Heart left ventricle (tissue), 16 donors: ENCODE measurements around the gene SF3B3. TPM values are rescaled to one million over a fixed set of nuclear protein-coding genes. Genes with fewer than 3 reads are reported as not detected.

Experiments used
- ATAC-seq, 4 donors: fragments of 200-7000 bp; cut with Tn5 transposase; one replicate each; pipeline ENCODE4 v1.9.1; 2020 to 2022; ENCODE audit warnings: moderate library complexity in 4 of 4, mild to moderate bottlenecking in 3 of 4, moderate number of reproducible peaks in 1 of 4
- DNase-seq, 5 donors: peaks; one replicate each; pipeline ENCODE4 v3.0.0-alpha.2; 2020
- H3K27ac ChIP-seq, 12 donors: fragments of 200-600 bp; sonication (generic) in 4 of 12; one replicate each; pipeline versions ENCODE4 v1.5.0 to v1.8.0; 2016 to 2022; ENCODE audit warnings: mild to moderate bottlenecking in 2 of 12
- H3K27me3 ChIP-seq, 9 donors: fragments of 200-600 bp; sonication (generic) in 2 of 9; one replicate each; pipeline versions ENCODE4 v1.5.1 to v1.8.0; 2016 to 2022; ENCODE audit warnings: mild to moderate bottlenecking in 3 of 9
- H3K36me3 ChIP-seq, 9 donors: fragments of 200-600 bp; sonication (generic) in 2 of 9; one replicate each; pipeline versions ENCODE4 v1.5.0 to v1.8.0; 2018 to 2022; ENCODE audit warnings: mild to moderate bottlenecking in 2 of 9
- H3K4me1 ChIP-seq, 12 donors: fragments of 200-600 bp; sonication (generic) in 4 of 12; one replicate each; pipeline versions ENCODE4 v1.5.0 to v1.8.0; 2016 to 2022; ENCODE audit warnings: mild to moderate bottlenecking in 3 of 12
- H3K4me3 ChIP-seq, 12 donors: fragments of 200-600 bp; sonication (generic) in 4 of 12; one replicate each; pipeline versions ENCODE4 v1.5.0 to v1.8.0; 2017 to 2022; ENCODE audit warnings: mild to moderate bottlenecking in 9 of 12, moderate library complexity in 4 of 12
- H3K9me3 ChIP-seq, 12 donors: fragments of 200-600 bp; sonication (generic) in 4 of 12; one replicate each; pipeline versions ENCODE4 v1.5.0 to v1.8.0; 2016 to 2022; ENCODE audit warnings: mild to moderate bottlenecking in 1 of 12
- POLR2A ChIP-seq, 2 donors: fragments of 450-650 bp; IDR thresholded peaks; one replicate each; pipeline ENCODE4 v1.6.1; 2017; ENCODE audit warnings: antibody characterized with exemption in 2 of 2, mild to moderate bottlenecking in 2 of 2, moderate library complexity in 2 of 2
- WGBS, 4 donors: extraction: QIAGEN DNeasy Blood & Tissue Kit in 2 of 4; methylation state at CpG; one replicate each; pipeline versions ENCODE4 v1.1.5 to v1.1.7; 2013 to 2018; 5-methylcytosine and 5-hydroxymethylcytosine counted together
- intact Hi-C, 10 donors: fragments of 100-400 bp; cut with DNase I; formaldehyde crosslinking; loops; one replicate each; pipeline versions ENCODE4 v1.11.1 to v1.14.2; 2022
- polyA plus RNA-seq, 2 donors: library from polyadenylated mRNA; stranded (reverse); fragments of 200-250 nt; gene quantifications; one replicate each; pipeline ENCODE4 v1.2.3, GENCODE V29; 2013
- total RNA-seq, 9 donors: library from RNA; depleted of rRNA in 2 of 9; stranded (reverse); fragments of >200 nt in 2 of 9; fragmentation: NEBNext Ultra II Directional in 3 of 9; extraction: Animal tissue kit (Norgen Biotek cat#: 25700) in 3 of 9; gene quantifications; one replicate each; pipeline versions ENCODE4 v1.1.0 to v1.2.4, GENCODE V29; 2016 to 2023
- TF ChIP-seq, protein P1 (sequence below), 12 donors: fragments of 200-600 bp; sonication (generic) in 4 of 12; IDR thresholded peaks; one replicate each; pipeline versions ENCODE4 v1.5.0 to v1.8.0; 2018 to 2022; ENCODE audit warnings: antibody characterized with exemption in 12 of 12, mild to moderate bottlenecking in 5 of 12
- donor health status: ischemic (EF 13 %, LVEDD 7.1; RV severe dilation, severe dysfunction).
- donor health status: healthy with polysubstance abuse.
- donor health status: DM: no; HTN: yes; CAD: no.
- donor health status: DM: no; HTN: no; CAD: no.
- donor health status: ischemic (EF 25% LVEDD 6.9; RV normal size, moderate dysfunction).
- donor health status: ischemic (EF 25% LVEDD 5.7; RV mildly dilated, moderate dysfunction).
- donor health status: healthy.
- donor health status: DM: yes; HTN: yes; CAD: no.
- donor health status: ischemic (EF 35%, LVEDD 5.7; RV mildly dilated, moderate dysfunction).
- donor health status: nonischemic (EF 11% LVEDD 7.7; RV severe dilation, severe dysfunction).
- donor health status: DM: yes; HTN: yes; CAD: no.
- donor health status: PGD.
- donor health status: ischemic (EF 29% LVEDD 5.4; RV normal size, mild dysfunction).
- donor health status: nonischemic (EF 23%, LVEDD 6.1; RV moderate dilation, normal function).

The SF3B3 gene
- total and polyA plus RNA-seq, 11 donors = 50.3 to 198 (median 131) TPM

GRCh38 chr16:70480127-70481105 is 43.2 kb upstream of the SF3B3 start:
- DNase-seq (peak in 1 of 5 donors; percentile 43), ATAC-seq (peak in 2 of 4 donors; percentile 7 to 9)
- peaks cover 0 to 32% (median 24%) of the 10 kb centered on the region in 12 donors for H3K4me1 ChIP-seq
- H3K9me3 ChIP-seq = no peaks in the 10 kb centered on the region
- 86 to 97% (median 91%) methylated on average over 12 to 17 of the region's 17 CpGs for WGBS, 4 donors
- intact Hi-C loops = no loop called here
- no peaks in the 10 kb centered on the region for H3K27me3 ChIP-seq
- H3K36me3 ChIP-seq = peaks cover 0 to 78% (median 64%) of the 10 kb centered on the region in 9 donors
- no peak overlapping the region for H3K4me3 ChIP-seq
- TF ChIP-seq, protein P1, sequence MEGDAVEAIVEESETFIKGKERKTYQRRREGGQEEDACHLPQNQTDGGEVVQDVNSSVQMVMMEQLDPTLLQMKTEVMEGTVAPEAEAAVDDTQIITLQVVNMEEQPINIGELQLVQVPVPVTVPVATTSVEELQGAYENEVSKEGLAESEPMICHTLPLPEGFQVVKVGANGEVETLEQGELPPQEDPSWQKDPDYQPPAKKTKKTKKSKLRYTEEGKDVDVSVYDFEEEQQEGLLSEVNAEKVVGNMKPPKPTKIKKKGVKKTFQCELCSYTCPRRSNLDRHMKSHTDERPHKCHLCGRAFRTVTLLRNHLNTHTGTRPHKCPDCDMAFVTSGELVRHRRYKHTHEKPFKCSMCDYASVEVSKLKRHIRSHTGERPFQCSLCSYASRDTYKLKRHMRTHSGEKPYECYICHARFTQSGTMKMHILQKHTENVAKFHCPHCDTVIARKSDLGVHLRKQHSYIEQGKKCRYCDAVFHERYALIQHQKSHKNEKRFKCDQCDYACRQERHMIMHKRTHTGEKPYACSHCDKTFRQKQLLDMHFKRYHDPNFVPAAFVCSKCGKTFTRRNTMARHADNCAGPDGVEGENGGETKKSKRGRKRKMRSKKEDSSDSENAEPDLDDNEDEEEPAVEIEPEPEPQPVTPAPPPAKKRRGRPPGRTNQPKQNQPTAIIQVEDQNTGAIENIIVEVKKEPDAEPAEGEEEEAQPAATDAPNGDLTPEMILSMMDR (IDR thresholded peaks at IDR 0.05) = no peak
- TF ChIP-seq POLR2A (IDR thresholded peaks at IDR 0.05) = no peak
- peak overlapping the region in 7 of 12 donors; percentile 54 to 73 (median 67) for H3K27ac ChIP-seq

DNA sequence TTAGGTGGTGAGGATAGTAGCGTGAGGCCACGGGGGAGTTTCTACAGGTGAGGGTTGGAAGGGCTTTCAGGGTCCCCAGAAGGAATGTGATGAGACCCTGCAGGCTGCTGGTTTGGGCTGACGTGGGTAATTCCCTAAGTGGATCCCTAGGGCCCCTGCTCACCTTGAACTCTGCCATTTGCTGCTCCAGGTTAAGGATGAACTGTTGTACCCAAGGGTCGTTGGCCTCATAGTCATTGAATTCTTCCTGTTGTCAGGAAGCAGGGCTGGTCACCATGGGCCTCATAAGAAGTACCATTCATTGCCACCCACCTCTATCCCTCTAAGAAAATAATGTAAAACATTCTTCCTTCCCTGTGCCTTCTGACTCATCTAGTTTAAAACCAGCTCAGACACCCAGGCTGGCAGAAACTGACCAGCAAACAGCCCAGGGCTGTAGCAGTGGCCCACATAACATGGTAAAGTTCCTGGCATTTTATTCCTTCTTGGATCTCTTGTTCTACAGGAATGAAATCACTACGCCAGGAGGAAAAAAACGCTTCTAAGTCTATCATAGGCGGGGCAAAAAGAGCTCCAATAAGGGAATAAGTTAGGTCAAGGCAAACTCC is 41.6 kb upstream of the SF3B3 start:
- Histone ChIP-seq H3K27me3 (no peaks in the 10 kb centered on the region), H3K4me3 (no peak overlapping the region), H3K27ac (no peak overlapping the region), H3K9me3 (no peaks in the 10 kb centered on the region), H3K36me3 (peaks cover 0 to 84% (median 73%) of the 10 kb centered on the region in 9 donors), H3K4me1 (peaks cover 0 to 23% (median 19%) of the 10 kb centered on the region in 12 donors)
- peak in 1 of 5 donors; percentile 5 for DNase-seq
- intact Hi-C loops = no loop called here
- no peak for ATAC-seq
- WGBS, 4 donors = 89 to 93% (median 92%) methylated on average over 7 of the region's 7 CpGs
- TF ChIP-seq, protein P1 (IDR thresholded peaks at IDR 0.05) = no peak
- no peak for TF ChIP-seq POLR2A (IDR thresholded peaks at IDR 0.05)

DNA sequence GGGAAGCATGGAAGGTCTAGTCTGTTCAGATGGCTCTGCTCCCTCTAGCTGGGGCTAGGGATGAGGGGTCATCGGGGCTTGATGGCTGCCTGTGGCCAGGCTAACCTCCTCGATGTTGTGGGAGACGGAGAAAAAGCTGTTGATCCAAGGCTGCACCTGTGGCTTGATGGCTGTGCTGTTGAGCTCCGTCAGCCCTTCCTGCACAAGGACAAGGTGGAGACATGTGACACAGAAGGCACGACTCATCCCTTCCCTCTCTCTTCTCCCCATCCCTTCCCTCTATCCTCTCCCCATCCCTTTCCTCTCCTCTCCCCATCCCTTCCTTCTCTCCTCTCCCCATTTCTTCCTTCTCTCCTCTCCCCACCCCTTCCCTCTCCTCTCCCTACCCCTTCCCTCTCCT is 41.0 kb upstream of the SF3B3 start:
- no peaks in the 10 kb centered on the region for H3K9me3 ChIP-seq
- H3K27me3 ChIP-seq = no peaks in the 10 kb centered on the region
- DNase-seq = peak in 1 of 5 donors; percentile 12
- 83 to 94% (median 89%) methylated on average over 5 of the region's 5 CpGs for WGBS, 4 donors
- TF ChIP-seq, protein P1 (IDR thresholded peaks at IDR 0.05) = no peak
- no peak for TF ChIP-seq POLR2A (IDR thresholded peaks at IDR 0.05)
- H3K4me3 ChIP-seq = no peak overlapping the region
- H3K27ac ChIP-seq = no peak overlapping the region
- ATAC-seq = no peak
- peaks cover 0 to 89% (median 78%) of the 10 kb centered on the region in 9 donors for H3K36me3 ChIP-seq
- intact Hi-C loops = no loop called here
- peaks cover 0 to 23% (median 19%) of the 10 kb centered on the region in 12 donors for H3K4me1 ChIP-seq

- Histone ChIP-seq H3K27me3 (no peaks in the 10 kb centered on the region), H3K4me3 (no peak overlapping the region), H3K9me3 (no peaks in the 10 kb centered on the region), H3K27ac (no peak overlapping the region), H3K36me3 (peaks cover 0 to 91% (median 83%) of the 10 kb centered on the region in 9 donors), H3K4me1 (peaks cover 0 to 20% (median 15%) of the 10 kb centered on the region in 12 donors)
- intact Hi-C loops = no loop called here
- ATAC-seq = no peak
- no peak for DNase-seq
- TF ChIP-seq, protein P1 (IDR thresholded peaks at IDR 0.05) = no peak
- TF ChIP-seq POLR2A (IDR thresholded peaks at IDR 0.05) = no peak
- 78 to 92% (median 83%) methylated on average over 5 of the region's 5 CpGs for whole genome bisulfite sequencing, 4 donors
Measured at GRCh38 chr16:70483426-70483825, 40.2 kb upstream of the SF3B3 start.
